Fibroblast of lung (primary cell): ENCODE data around the gene PIMREG.

ENCODE experiments used
- CTCF ChIP-seq, 2 donors: IDR thresholded peaks in 1 of 2; conservative IDR thresholded peaks in 1 of 2; 1 replicate in 1 of 2; 2 replicates in 1 of 2; pipeline ENCODE4 v1.5.1; 2011 to 2012; ENCODE audit warnings: low read length in 2 of 2, control low read depth in 1 of 2, inconsistent platforms in 1 of 2, low read depth in 1 of 2, mild to moderate bottlenecking in 1 of 2
- EZH2 ChIP-seq: IDR thresholded peaks from 2 replicates; pipeline ENCODE4 v1.5.1; 2012; ENCODE audit warnings: low read length, control low read depth, mild to moderate bottlenecking; ENCODE audit errors: missing control alignments

- no peak for TF ChIP-seq CTCF (conservative IDR thresholded peaks at IDR 0.05 in 1 of 2, IDR thresholded peaks at IDR 0.05 in 1 of 2; ENCODE audit: low read depth in 1 of 2, low read length in 2 of 2)
- TF ChIP-seq EZH2 = no peak
Observed at GRCh38 chr17:6464446-6465041, 20.3 kb downstream of the PIMREG start.
